ENCODE data around the gene PLSCR3.

The PLSCR3 gene

DNA sequence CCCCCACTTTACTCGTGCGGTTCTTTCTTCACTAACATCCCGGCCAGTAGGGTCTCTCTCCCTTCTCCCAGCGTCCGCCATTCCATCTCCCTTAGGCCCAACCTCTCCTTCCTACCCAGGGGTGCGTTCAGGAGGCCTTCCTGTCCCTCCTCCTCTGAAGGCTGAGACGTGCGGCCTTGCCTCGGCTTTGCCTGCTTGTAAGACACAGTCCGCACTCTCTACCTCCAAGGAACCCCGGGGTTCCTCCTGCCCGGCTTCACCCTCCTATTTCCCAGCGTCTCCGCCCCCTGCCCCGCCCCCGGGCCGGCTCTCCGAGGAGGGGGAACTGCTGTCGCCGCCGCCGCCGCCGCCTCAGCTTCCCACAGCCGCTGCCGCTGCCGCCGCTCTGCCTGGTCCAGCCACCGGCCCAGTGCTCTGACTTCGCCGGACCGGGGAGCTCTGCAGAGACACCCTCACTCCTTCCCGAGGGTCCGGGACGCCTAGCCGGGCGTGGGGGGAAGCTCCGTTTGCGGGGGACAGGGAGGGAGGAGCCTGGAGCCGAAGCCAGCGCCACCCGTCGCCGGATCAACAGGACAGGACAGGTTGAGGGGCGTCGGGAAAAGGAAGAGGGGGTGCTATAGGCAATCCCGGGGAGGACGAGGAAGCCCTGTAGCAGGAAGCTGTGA lies 43.8 kb upstream of the PLSCR3 start:
- peaks cover 0 to 60% (median 54%) of the 10 kb centered on the region in 5 donors for H3K4me1 ChIP-seq (ENCODE audit: control insufficient read depth in 5 of 5, insufficient read depth in 5 of 5, low read length in 5 of 5)
- H3K4me3 ChIP-seq (ENCODE audit: low read depth in 1 of 5, low read length in 5 of 5), result peak overlapping the region; percentile 37 to 66 (median 55)
- H3K36me3 ChIP-seq (ENCODE audit: control insufficient read depth in 5 of 5, insufficient read depth in 5 of 5, low read length in 5 of 5), result no peaks in the 10 kb centered on the region
- no peaks in the 10 kb centered on the region for H3K9me3 ChIP-seq (ENCODE audit: control insufficient read depth in 5 of 5, low read length in 5 of 5)
- H3K9ac ChIP-seq (ENCODE audit: low read length in 5 of 5), result peak overlapping the region in 2 of 5 donors; percentile 12 to 64
- peaks cover 0 to 25% (median 14%) of the 10 kb centered on the region in 5 donors for H3K27me3 ChIP-seq (ENCODE audit: control insufficient read depth in 5 of 5, insufficient read depth in 4 of 5, low read length in 5 of 5)
- H3K27ac ChIP-seq (ENCODE audit: low read depth, low read length), result no peak overlapping the region

DNA sequence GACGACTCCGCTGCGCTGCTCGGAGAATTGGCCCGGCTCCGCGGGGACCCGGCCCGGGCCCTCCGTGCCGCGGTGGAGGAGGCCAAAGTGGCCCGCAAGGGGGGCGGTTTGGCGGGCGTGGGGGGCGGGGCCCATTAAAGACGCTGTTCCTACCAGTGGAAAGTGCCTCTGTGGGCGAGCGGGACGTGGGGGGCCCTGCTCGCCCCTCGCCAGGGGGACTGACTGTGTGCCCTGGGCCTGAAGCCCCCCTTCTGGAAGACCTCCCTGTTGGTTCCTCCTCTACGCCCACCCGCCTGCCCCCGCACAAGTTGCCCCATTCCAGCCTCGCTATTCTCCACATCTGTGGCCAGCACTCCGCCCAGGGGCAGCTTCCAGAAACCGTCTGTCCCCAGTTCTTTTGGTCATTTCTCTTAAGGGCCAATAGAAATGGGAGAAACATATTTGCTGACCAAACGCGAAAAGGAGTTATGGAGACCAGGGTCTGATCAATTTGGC lies 43.1 kb upstream of the PLSCR3 start:
- H3K4me1 ChIP-seq (ENCODE audit: control insufficient read depth in 5 of 5, insufficient read depth in 5 of 5, low read length in 5 of 5), result peaks cover 0 to 60% (median 54%) of the 10 kb centered on the region in 5 donors
- no peaks in the 10 kb centered on the region for H3K36me3 ChIP-seq (ENCODE audit: control insufficient read depth in 5 of 5, insufficient read depth in 5 of 5, low read length in 5 of 5)
- peaks cover 0 to 25% (median 14%) of the 10 kb centered on the region in 5 donors for H3K27me3 ChIP-seq (ENCODE audit: control insufficient read depth in 5 of 5, insufficient read depth in 4 of 5, low read length in 5 of 5)
- no peak overlapping the region for H3K27ac ChIP-seq (ENCODE audit: low read depth, low read length)
- no peaks in the 10 kb centered on the region for H3K9me3 ChIP-seq (ENCODE audit: control insufficient read depth in 5 of 5, low read length in 5 of 5)
- H3K4me3 ChIP-seq (ENCODE audit: low read depth in 1 of 5, low read length in 5 of 5), result peak overlapping the region; percentile 37 to 66 (median 55)
- H3K9ac ChIP-seq (ENCODE audit: low read length in 5 of 5), result no peak overlapping the region

- H3K9ac ChIP-seq (ENCODE audit: low read length in 5 of 5), result peak overlapping the region in 3 of 5 donors; percentile 2 to 35 (median 28)
- no peak overlapping the region for H3K27ac ChIP-seq (ENCODE audit: low read depth, low read length)
- no peaks in the 10 kb centered on the region for H3K36me3 ChIP-seq (ENCODE audit: control insufficient read depth in 5 of 5, insufficient read depth in 5 of 5, low read length in 5 of 5)
- peaks cover 0 to 60% (median 54%) of the 10 kb centered on the region in 5 donors for H3K4me1 ChIP-seq (ENCODE audit: control insufficient read depth in 5 of 5, insufficient read depth in 5 of 5, low read length in 5 of 5)
- no peaks in the 10 kb centered on the region for H3K9me3 ChIP-seq (ENCODE audit: control insufficient read depth in 5 of 5, low read length in 5 of 5)
- H3K27me3 ChIP-seq (ENCODE audit: control insufficient read depth in 5 of 5, insufficient read depth in 4 of 5, low read length in 5 of 5), result peaks cover 0 to 25% (median 14%) of the 10 kb centered on the region in 5 donors
- peak overlapping the region; percentile 38 to 66 (median 39) for H3K4me3 ChIP-seq (ENCODE audit: low read depth in 1 of 5, low read length in 5 of 5)
These were observed 42.4 kb upstream of the PLSCR3 start for GRCh38 chr17:7436556-7437368.

GRCh38 chr17:7435676-7436555 lies 41.6 kb upstream of the PLSCR3 start:
- Histone ChIP-seq H3K36me3 (ENCODE audit: control insufficient read depth in 5 of 5, insufficient read depth in 5 of 5, low read length in 5 of 5) (no peaks in the 10 kb centered on the region), H3K27ac (ENCODE audit: low read depth, low read length) (no peak overlapping the region), H3K27me3 (ENCODE audit: control insufficient read depth in 5 of 5, insufficient read depth in 4 of 5, low read length in 5 of 5) (peaks cover 0 to 25% (median 14%) of the 10 kb centered on the region in 5 donors), H3K9ac (ENCODE audit: low read length in 5 of 5) (peak overlapping the region in 4 of 5 donors; percentile 44 to 58 (median 52)), H3K4me1 (ENCODE audit: control insufficient read depth in 5 of 5, insufficient read depth in 5 of 5, low read length in 5 of 5) (peaks cover 0 to 57% (median 50%) of the 10 kb centered on the region in 5 donors), H3K9me3 (ENCODE audit: control insufficient read depth in 5 of 5, low read length in 5 of 5) (no peaks in the 10 kb centered on the region), H3K4me3 (ENCODE audit: low read depth in 1 of 5, low read length in 5 of 5) (peak overlapping the region; percentile 38 to 66 (median 62))

DNA sequence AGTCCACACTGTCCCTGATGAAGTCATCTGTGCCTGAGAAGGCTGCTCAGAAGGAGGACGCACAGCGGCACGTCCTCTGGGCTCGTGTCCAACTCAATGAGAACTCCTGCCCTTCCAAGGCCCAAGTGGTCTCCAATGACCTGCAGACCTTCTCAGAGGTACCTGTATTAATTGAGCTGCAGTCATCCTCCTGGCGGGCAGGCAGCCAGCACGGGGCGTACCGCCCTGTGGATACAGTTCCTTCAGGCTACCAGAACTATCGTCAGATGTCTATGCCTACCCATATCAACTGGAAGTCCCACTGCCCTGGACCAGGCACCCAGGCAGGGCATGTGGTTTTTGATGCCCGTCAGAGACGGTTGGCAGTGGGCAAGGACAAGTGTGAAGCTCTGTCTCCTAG lies 38.0 kb upstream of the PLSCR3 start:
- H3K36me3 ChIP-seq (ENCODE audit: control insufficient read depth in 5 of 5, insufficient read depth in 5 of 5, low read length in 5 of 5), result no peaks in the 10 kb centered on the region
- no peak overlapping the region for H3K4me3 ChIP-seq (ENCODE audit: low read depth in 1 of 5, low read length in 5 of 5)
- H3K27me3 ChIP-seq (ENCODE audit: control insufficient read depth in 5 of 5, insufficient read depth in 4 of 5, low read length in 5 of 5), result peaks cover 0 to 2% (median 0%) of the 10 kb centered on the region in 5 donors
- no peak overlapping the region for H3K27ac ChIP-seq (ENCODE audit: low read depth, low read length)
- H3K4me1 ChIP-seq (ENCODE audit: control insufficient read depth in 5 of 5, insufficient read depth in 5 of 5, low read length in 5 of 5), result peaks cover 0 to 22% (median 20%) of the 10 kb centered on the region in 5 donors
- no peak overlapping the region for H3K9ac ChIP-seq (ENCODE audit: low read length in 5 of 5)
- no peaks in the 10 kb centered on the region for H3K9me3 ChIP-seq (ENCODE audit: control insufficient read depth in 5 of 5, low read length in 5 of 5)

DNA sequence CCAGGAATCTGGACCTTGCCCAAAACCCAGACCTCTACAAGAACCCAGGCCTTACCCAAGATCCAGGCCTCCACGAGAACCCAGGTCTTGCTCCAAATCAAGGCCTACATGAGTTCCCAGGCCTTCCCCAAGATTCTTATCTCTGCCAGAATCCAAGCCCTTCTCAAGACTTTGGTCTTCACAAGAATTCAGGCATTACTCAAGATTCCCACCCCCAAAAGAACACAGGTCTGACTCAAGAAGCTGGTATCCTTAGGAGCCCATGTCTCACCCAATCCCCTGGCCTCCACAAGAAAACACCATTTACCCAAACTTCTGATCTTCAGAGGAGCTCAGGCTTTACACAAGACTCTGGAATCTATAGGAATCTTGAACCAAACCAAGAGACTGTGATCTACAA lies 36.9 kb upstream of the PLSCR3 start:
- H3K9ac ChIP-seq (ENCODE audit: low read length in 5 of 5), result no peak overlapping the region
- no peak overlapping the region for H3K27ac ChIP-seq (ENCODE audit: low read depth, low read length)
- no peak overlapping the region for H3K4me3 ChIP-seq (ENCODE audit: low read depth in 1 of 5, low read length in 5 of 5)
- H3K27me3 ChIP-seq (ENCODE audit: control insufficient read depth in 5 of 5, insufficient read depth in 4 of 5, low read length in 5 of 5), result peaks cover 0 to under 1% (median 0%) of the 10 kb centered on the region in 5 donors
- peaks cover 0 to 11% (median 10%) of the 10 kb centered on the region in 5 donors for H3K4me1 ChIP-seq (ENCODE audit: control insufficient read depth in 5 of 5, insufficient read depth in 5 of 5, low read length in 5 of 5)
- no peaks in the 10 kb centered on the region for H3K9me3 ChIP-seq (ENCODE audit: control insufficient read depth in 5 of 5, low read length in 5 of 5)
- H3K36me3 ChIP-seq (ENCODE audit: control insufficient read depth in 5 of 5, insufficient read depth in 5 of 5, low read length in 5 of 5), result no peaks in the 10 kb centered on the region

DNA sequence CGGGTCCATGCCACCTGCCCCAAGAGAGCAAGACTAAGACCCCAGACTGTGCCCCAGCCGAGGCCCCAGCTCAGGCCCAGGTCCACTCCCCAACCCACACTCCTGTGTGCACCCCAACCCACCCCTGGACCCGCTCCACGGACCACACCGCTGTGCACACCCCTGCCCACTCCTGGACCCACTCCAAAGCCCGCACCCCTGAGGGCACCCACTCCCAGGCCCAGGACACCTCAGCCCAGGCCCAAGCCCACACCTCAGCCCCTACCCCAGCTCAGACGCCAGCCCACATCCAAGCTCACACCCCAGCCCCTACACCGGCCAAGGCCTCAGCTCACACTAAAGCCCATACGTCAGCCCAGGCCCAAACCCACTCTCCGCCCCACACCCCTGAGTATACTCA lies 35.4 kb upstream of the PLSCR3 start:
- Histone ChIP-seq H3K27ac (ENCODE audit: low read depth, low read length) (no peak overlapping the region), H3K4me3 (ENCODE audit: low read depth in 1 of 5, low read length in 5 of 5) (no peak overlapping the region), H3K9ac (ENCODE audit: low read length in 5 of 5) (no peak overlapping the region), H3K36me3 (ENCODE audit: control insufficient read depth in 5 of 5, insufficient read depth in 5 of 5, low read length in 5 of 5) (no peaks in the 10 kb centered on the region), H3K4me1 (ENCODE audit: control insufficient read depth in 5 of 5, insufficient read depth in 5 of 5, low read length in 5 of 5) (no peaks in the 10 kb centered on the region), H3K9me3 (ENCODE audit: control insufficient read depth in 5 of 5, low read length in 5 of 5) (no peaks in the 10 kb centered on the region), H3K27me3 (ENCODE audit: control insufficient read depth in 5 of 5, insufficient read depth in 4 of 5, low read length in 5 of 5) (peaks cover 0 to 4% (median 0%) of the 10 kb centered on the region in 5 donors)

GRCh38 chr17:7428557-7428956 lies 34.2 kb upstream of the PLSCR3 start, which contains the start of gene SPEM3:
TSS of gene SPEM3 (plus strand) at chr17:7428857. CDS start at chr17:7428903, 46 bp downstream.
- no peak within 1 kb of the TSS for H3K9ac ChIP-seq (ENCODE audit: low read length in 5 of 5)
- H3K27me3 ChIP-seq (ENCODE audit: control insufficient read depth in 5 of 5, insufficient read depth in 4 of 5, low read length in 5 of 5), result peaks cover 0 to 4% (median 0%) of the 10 kb centered on the region in 5 donors
- H3K27ac ChIP-seq (ENCODE audit: low read depth, low read length), result no peak within 1 kb of the TSS
- H3K4me1 ChIP-seq (ENCODE audit: control insufficient read depth in 5 of 5, insufficient read depth in 5 of 5, low read length in 5 of 5), result no peaks in the 10 kb centered on the region
- no peaks in the 10 kb centered on the region for H3K36me3 ChIP-seq (ENCODE audit: control insufficient read depth in 5 of 5, insufficient read depth in 5 of 5, low read length in 5 of 5)
- H3K9me3 ChIP-seq (ENCODE audit: control insufficient read depth in 5 of 5, low read length in 5 of 5), result no peaks in the 10 kb centered on the region
- H3K4me3 ChIP-seq (ENCODE audit: low read depth in 1 of 5, low read length in 5 of 5), result no peak within 1 kb of the TSS

GRCh38 chr17:7427549-7427948 lies 33.2 kb upstream of the PLSCR3 start:
- Histone ChIP-seq H3K27ac (ENCODE audit: low read depth, low read length) (no peak overlapping the region), H3K9ac (ENCODE audit: low read length in 5 of 5) (no peak overlapping the region)

More at GRCh38 chr17:7427549-7427948, 33.2 kb upstream of the PLSCR3 start:
- H3K4me3 ChIP-seq (ENCODE audit: low read depth in 1 of 5, low read length in 5 of 5), result no peak overlapping the region
- no peaks in the 10 kb centered on the region for H3K36me3 ChIP-seq (ENCODE audit: control insufficient read depth in 5 of 5, insufficient read depth in 5 of 5, low read length in 5 of 5)
- H3K27me3 ChIP-seq (ENCODE audit: control insufficient read depth in 5 of 5, insufficient read depth in 4 of 5, low read length in 5 of 5), result peaks cover 0 to 4% (median 0%) of the 10 kb centered on the region in 5 donors
- no peaks in the 10 kb centered on the region for H3K9me3 ChIP-seq (ENCODE audit: control insufficient read depth in 5 of 5, low read length in 5 of 5)
- no peaks in the 10 kb centered on the region for H3K4me1 ChIP-seq (ENCODE audit: control insufficient read depth in 5 of 5, insufficient read depth in 5 of 5, low read length in 5 of 5)
